Measurements from ENCODE around the gene TADA2B.

- TF ChIP-seq JUND (IDR thresholded peaks at IDR 0.05): no peak
- TF ChIP-seq FOXA1 (IDR thresholded peaks at IDR 0.05): no peak
- no peak for TF ChIP-seq CTCF (IDR thresholded peaks at IDR 0.05; ENCODE audit: low read depth, low read length, missing input control)
- TF ChIP-seq TAF1 (conservative IDR thresholded peaks at IDR 0.05): no peak
- no peak for TF ChIP-seq YY1 (IDR thresholded peaks at IDR 0.05)
- no peak for TF ChIP-seq SP1 (IDR thresholded peaks at IDR 0.05)
- no peak for TF ChIP-seq RAD21 (IDR thresholded peaks at IDR 0.05)
- TF ChIP-seq EGR1 (IDR thresholded peaks at IDR 0.05; ENCODE audit: low read depth in 2 of 2): no peak
- TF ChIP-seq REST (IDR thresholded peaks at IDR 0.05): no peak
- no peak for TF ChIP-seq ZBTB33 (IDR thresholded peaks at IDR 0.05)
Observed at GRCh38 chr4:7051905-7052304, 8.7 kb downstream of the TADA2B start.
